Activated CD4-positive, CD25-positive, alpha-beta regulatory T cell treated with anti-CD3 and anti-CD28 coated beads, Interleukin-2, amount 50 U/mL, for 24 hours (primary cell): ENCODE measurements around the gene EMX2.
"Not testable (repeated sequence)": the region's sequence is repeated elsewhere in the genome, so short reads cannot be mapped to it uniquely, and the experiment has no call there.

Source experiments
- ATAC-seq, 2 donors: fragments of 150-1000 bp; cut with Tn5 transposase; one replicate each; pipeline ENCODE4 v1.10.0; 2021; ENCODE audit warnings: mild to moderate bottlenecking in 1 of 2, moderate library complexity in 1 of 2

The EMX2 gene

GRCh38 chr10:117562896-117563737 is 20.6 kb downstream of the EMX2 start:
- no peak for ATAC-seq

GRCh38 chr10:117563780-117564179 is 21.2 kb downstream of the EMX2 start:
- no peak for ATAC-seq

GRCh38 chr10:117565068-117565467 is 22.5 kb downstream of the EMX2 start:
- ATAC-seq, result no peak

- no peak for ATAC-seq
Observed at GRCh38 chr10:117568334-117568733, 25.8 kb downstream of the EMX2 start.

GRCh38 chr10:117569610-117570390 is 27.3 kb downstream of the EMX2 start:
- no peak for ATAC-seq

- no peak for ATAC-seq
Observed at GRCh38 chr10:117570880-117571279, 28.3 kb downstream of the EMX2 start.

GRCh38 chr10:117574498-117575146 is 32.1 kb downstream of the EMX2 start:
- ATAC-seq, result no peak

GRCh38 chr10:117578490-117578889 is 35.9 kb downstream of the EMX2 start:
- no peak for ATAC-seq

- no peak for ATAC-seq
Observed at GRCh38 chr10:117578999-117579590, 36.5 kb downstream of the EMX2 start.

GRCh38 chr10:117581961-117582360 is 39.4 kb downstream of the EMX2 start:
- ATAC-seq, result no peak

GRCh38 chr10:117584831-117585230 is 42.3 kb downstream of the EMX2 start:
- not testable (repeated sequence) for ATAC-seq

GRCh38 chr10:117587036-117587435 is 44.5 kb downstream of the EMX2 start:
- no peak for ATAC-seq

GRCh38 chr10:117590101-117590875 is 47.7 kb downstream of the EMX2 start:
- no peak for ATAC-seq

GRCh38 chr10:117591043-117591442 is 48.5 kb downstream of the EMX2 start:
- no peak for ATAC-seq

- ATAC-seq, result no peak
Observed at GRCh38 chr10:117594722-117595121, 52.2 kb downstream of the EMX2 start.

- ATAC-seq, result no peak
Observed at GRCh38 chr10:117596706-117597105, 54.2 kb downstream of the EMX2 start.

- ATAC-seq, result no peak
Observed at GRCh38 chr10:117597216-117597615, 54.7 kb downstream of the EMX2 start.
